SIG-M5 treated with dmso at 0.1 percent for 504 hours (cell line): ENCODE measurements around the gene XYLB.
"Not testable (repeated sequence)": the region's sequence is repeated elsewhere in the genome, so short reads cannot be mapped to it uniquely, and the experiment has no call there.

Experiments
- DNase-seq: peaks from one replicate; lab custom pipeline; 2025; ENCODE audit not compliant: unreplicated experiment; lab: John Stamatoyannopoulos, UW

The XYLB gene

GRCh38 chr3:38346587-38347410, at the start of gene XYLB:
XYLB (plus strand) TSS chr3:38346785; CDS start chr3:38346869, 84 bp downstream.
- DNase-seq: peak; percentile 70

- DNase-seq: not testable (repeated sequence)
These were observed 49.5 kb upstream of the XYLB start for GRCh38 chr3:38297053-38297452.

- no peak for DNase-seq
These were observed 49.0 kb upstream of the XYLB start for GRCh38 chr3:38297537-38297936.

GRCh38 chr3:38297947-38298711, 48.5 kb upstream of the XYLB start:
- DNase-seq: peak; percentile 24

- DNase-seq: no peak
These were observed 39.6 kb upstream of the XYLB start for GRCh38 chr3:38306941-38307340.

GRCh38 chr3:38307599-38307998, 39.0 kb upstream of the XYLB start:
- no peak for DNase-seq

- DNase-seq: no peak
These were observed 38.1 kb upstream of the XYLB start for GRCh38 chr3:38308456-38308855.

- DNase-seq: peak; percentile 90
These were observed 35.1 kb upstream of the XYLB start for GRCh38 chr3:38311476-38311875.

GRCh38 chr3:38311941-38312340, 34.6 kb upstream of the XYLB start:
- no peak for DNase-seq

- no peak for DNase-seq
These were observed 34.2 kb upstream of the XYLB start for GRCh38 chr3:38312356-38312755.

- no peak for DNase-seq
These were observed 33.3 kb upstream of the XYLB start for GRCh38 chr3:38313263-38313662.

GRCh38 chr3:38313695-38314094, 32.9 kb upstream of the XYLB start:
- DNase-seq: peak; percentile 60

GRCh38 chr3:38314112-38314763, 32.3 kb upstream of the XYLB start:
- no peak for DNase-seq

- no peak for DNase-seq
These were observed 31.7 kb upstream of the XYLB start for GRCh38 chr3:38314764-38315487.

GRCh38 chr3:38315488-38316230, 30.9 kb upstream of the XYLB start:
- DNase-seq: no peak

GRCh38 chr3:38316356-38317191, 30.0 kb upstream of the XYLB start:
- no peak for DNase-seq

- DNase-seq: peak; percentile 10
These were observed 29.3 kb upstream of the XYLB start for GRCh38 chr3:38317192-38317759.

- DNase-seq: no peak
These were observed 27.6 kb upstream of the XYLB start for GRCh38 chr3:38318766-38319671.
